Nephron progenitor cell (in vitro differentiated cells): ENCODE data around the gene NINL.

ENCODE experiments used
- DNase-seq: peaks from one replicate; pipeline ENCODE4 v3.0.0; 2021
- H3K27ac Mint-ChIP-seq: 2 replicates; pipeline ENCODE4 v1.8.0; 2021; ENCODE audit warnings: mild to moderate bottlenecking, moderate library complexity, mixed read lengths
- H3K27me3 Mint-ChIP-seq: 2 replicates; pipeline ENCODE4 v1.8.0; 2021; ENCODE audit warnings: mild to moderate bottlenecking, low read depth, mixed read lengths; ENCODE audit not compliant: poor library complexity
- H3K36me3 Mint-ChIP-seq: 2 replicates; pipeline ENCODE4 v1.8.0; 2021; ENCODE audit warnings: low read depth, mixed read lengths
- H3K4me1 Mint-ChIP-seq: 2 replicates; pipeline ENCODE4 v1.8.0; 2021; ENCODE audit warnings: mixed read lengths
- H3K4me3 Mint-ChIP-seq: 2 replicates; pipeline ENCODE4 v1.8.0; 2021; ENCODE audit warnings: mild to moderate bottlenecking, moderate library complexity, mixed read lengths
- H3K9me3 Mint-ChIP-seq: 2 replicates; pipeline ENCODE4 v1.8.0; 2021; ENCODE audit warnings: mild to moderate bottlenecking, moderate library complexity, mixed read lengths
- TF ChIP-seq, protein P1 (sequence below): fragments of 200-600 bp; sonication (generic); IDR thresholded peaks from 2 replicates; pipeline ENCODE4 v1.5.0; 2021; ENCODE audit warnings: antibody characterized with exemption

NINL gene

GRCh38 chr20:25580711-25581110, 4.6 kb downstream of the NINL start:
- H3K36me3 Mint-ChIP-seq: peaks cover 60% of the 10 kb centered on the region
- no peak overlapping the region for H3K27ac Mint-ChIP-seq
- no peak overlapping the region for H3K4me3 Mint-ChIP-seq
- TF ChIP-seq, protein P1, sequence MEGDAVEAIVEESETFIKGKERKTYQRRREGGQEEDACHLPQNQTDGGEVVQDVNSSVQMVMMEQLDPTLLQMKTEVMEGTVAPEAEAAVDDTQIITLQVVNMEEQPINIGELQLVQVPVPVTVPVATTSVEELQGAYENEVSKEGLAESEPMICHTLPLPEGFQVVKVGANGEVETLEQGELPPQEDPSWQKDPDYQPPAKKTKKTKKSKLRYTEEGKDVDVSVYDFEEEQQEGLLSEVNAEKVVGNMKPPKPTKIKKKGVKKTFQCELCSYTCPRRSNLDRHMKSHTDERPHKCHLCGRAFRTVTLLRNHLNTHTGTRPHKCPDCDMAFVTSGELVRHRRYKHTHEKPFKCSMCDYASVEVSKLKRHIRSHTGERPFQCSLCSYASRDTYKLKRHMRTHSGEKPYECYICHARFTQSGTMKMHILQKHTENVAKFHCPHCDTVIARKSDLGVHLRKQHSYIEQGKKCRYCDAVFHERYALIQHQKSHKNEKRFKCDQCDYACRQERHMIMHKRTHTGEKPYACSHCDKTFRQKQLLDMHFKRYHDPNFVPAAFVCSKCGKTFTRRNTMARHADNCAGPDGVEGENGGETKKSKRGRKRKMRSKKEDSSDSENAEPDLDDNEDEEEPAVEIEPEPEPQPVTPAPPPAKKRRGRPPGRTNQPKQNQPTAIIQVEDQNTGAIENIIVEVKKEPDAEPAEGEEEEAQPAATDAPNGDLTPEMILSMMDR: no peak
- H3K27me3 Mint-ChIP-seq: no peaks in the 10 kb centered on the region
- DNase-seq: no peak
- peaks cover 50% of the 10 kb centered on the region for H3K4me1 Mint-ChIP-seq
- peaks cover 6% of the 10 kb centered on the region for H3K9me3 Mint-ChIP-seq

DNA sequence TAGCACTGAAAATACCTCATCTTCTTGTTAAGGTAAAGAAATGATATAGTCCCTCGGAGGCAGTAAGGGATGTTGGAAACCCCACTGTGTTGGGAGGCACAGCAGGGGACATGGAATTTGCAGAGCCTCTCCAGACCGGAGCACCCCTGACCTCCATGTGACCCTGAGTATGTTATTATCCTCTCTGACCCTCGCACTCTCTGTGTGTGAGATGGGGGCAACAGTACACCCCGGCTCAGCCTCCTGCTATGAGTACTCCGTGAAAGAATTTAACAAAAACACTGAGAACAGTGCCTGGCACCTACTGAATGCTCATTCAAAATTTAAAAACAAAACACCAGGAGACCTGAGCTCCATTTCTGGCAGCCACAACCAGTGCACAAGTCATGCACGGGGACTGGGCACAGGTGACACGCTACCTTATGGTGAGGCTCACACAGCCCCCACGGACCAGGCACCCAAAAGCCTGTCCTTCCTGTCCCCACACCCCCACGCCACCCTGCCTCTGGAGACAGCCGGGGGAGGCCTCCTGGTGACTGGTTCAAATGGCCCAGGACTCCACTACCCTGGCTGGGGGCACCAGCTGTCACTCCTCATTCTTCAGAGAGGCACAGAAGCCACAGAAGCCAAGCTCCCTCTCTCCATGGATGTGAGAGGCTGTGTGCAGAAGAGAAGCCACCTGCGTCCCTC, 6.1 kb downstream of the NINL start:
- TF ChIP-seq, protein P1: no peak
- peak; percentile 26 for DNase-seq
- H3K4me3 Mint-ChIP-seq: peak overlapping the region; percentile 40

DNA sequence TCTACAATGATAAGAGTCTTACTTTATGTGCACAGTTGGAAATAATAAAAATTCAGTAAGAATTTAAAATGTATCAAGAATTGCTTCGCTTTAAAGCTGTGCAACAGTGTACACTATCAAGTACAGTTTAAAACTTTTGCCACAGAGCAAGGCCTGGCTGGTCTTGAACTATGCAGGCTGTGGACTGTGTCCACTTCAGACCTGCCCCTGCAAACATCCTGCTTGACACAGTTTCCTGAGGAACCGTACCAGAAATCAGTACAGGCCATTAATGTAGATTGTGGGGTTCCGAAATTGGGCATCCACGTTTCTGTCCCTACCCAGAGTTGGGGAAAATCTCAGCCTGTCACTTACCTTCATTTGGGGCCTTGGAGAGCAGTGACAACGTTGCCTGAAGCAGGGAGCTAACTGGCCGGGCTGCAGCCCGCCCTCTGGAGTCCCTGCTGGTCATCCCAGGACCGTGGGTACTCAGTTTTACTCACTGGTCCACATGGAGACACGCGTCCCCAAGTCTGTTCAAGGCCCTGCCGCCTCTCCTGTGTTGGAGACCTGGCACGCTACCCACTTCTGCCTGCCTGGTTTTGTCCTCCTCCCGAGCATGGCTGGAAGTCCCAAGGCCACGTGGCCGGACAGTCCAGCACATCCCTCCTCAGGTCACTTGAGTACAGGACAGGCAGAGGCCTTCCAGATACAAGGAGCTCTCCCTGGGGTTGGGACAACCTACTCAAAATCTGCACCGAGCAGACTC, 8.4 kb downstream of the NINL start:
- TF ChIP-seq, protein P1: no peak
- no peak for DNase-seq
- H3K4me1 Mint-ChIP-seq: peaks cover 53% of the 10 kb centered on the region
- peak overlapping the region; percentile 57 for H3K27ac Mint-ChIP-seq
- H3K9me3 Mint-ChIP-seq: peaks cover 4% of the 10 kb centered on the region
- no peaks in the 10 kb centered on the region for H3K27me3 Mint-ChIP-seq
- peaks cover 67% of the 10 kb centered on the region for H3K36me3 Mint-ChIP-seq
- H3K4me3 Mint-ChIP-seq: no peak overlapping the region

More for the DNA sequence above, 6.1 kb downstream of the NINL start:
- Mint-ChIP-seq H3K27ac (peak overlapping the region; percentile 98), H3K36me3 (peaks cover 67% of the 10 kb centered on the region), H3K27me3 (no peaks in the 10 kb centered on the region), H3K9me3 (peaks cover 4% of the 10 kb centered on the region), H3K4me1 (peaks cover 52% of the 10 kb centered on the region)

DNA sequence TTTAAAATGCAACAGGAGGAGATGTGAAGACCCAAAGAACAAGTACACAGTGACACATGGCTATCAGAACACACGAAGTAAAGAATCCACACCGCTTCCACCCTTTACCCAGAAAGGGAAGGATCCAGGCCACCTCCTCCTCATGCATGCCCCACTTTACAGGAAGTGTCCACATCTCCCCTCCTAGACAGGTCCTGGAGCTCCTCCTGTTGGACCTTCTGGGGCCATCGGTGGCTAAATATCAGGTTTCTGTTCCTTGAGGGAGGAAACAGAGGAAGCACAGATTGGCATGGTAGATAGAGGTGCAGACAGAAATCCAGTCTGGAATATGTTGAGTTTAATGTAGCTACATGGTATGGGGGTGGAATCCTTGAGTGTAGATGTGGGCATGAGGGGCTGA, 10.9 kb downstream of the NINL start:
- H3K4me1 Mint-ChIP-seq: peaks cover 54% of the 10 kb centered on the region
- peaks cover 4% of the 10 kb centered on the region for H3K9me3 Mint-ChIP-seq
- no peak for DNase-seq

GRCh38 chr20:25573288-25574251, 11.8 kb downstream of the NINL start:
- Mint-ChIP-seq H3K4me3 (no peak overlapping the region), H3K27ac (no peak overlapping the region), H3K4me1 (peaks cover 47% of the 10 kb centered on the region), H3K27me3 (no peaks in the 10 kb centered on the region), H3K9me3 (peaks cover 4% of the 10 kb centered on the region), H3K36me3 (peaks cover 67% of the 10 kb centered on the region)
- DNase-seq: no peak
- TF ChIP-seq, protein P1: no peak

More for the DNA sequence above, 10.9 kb downstream of the NINL start:
- Mint-ChIP-seq H3K4me3 (no peak overlapping the region), H3K27me3 (no peaks in the 10 kb centered on the region), H3K36me3 (peaks cover 64% of the 10 kb centered on the region), H3K27ac (peak overlapping the region; percentile 50)
- TF ChIP-seq, protein P1: no peak
